Nephron (organoid): ENCODE measurements around the gene B2M.
"Not testable (repeated sequence)": the region's sequence is repeated elsewhere in the genome, so short reads cannot be mapped to it uniquely, and the experiment has no call there.

Experiments used
- H3K27ac Mint-ChIP-seq, 3 experiments: 2 replicates each; pipeline ENCODE4 v1.8.0; 2020; ENCODE audit warnings: mixed read lengths in 3 of 3, mild to moderate bottlenecking in 2 of 3, moderate library complexity in 1 of 3
- H3K27me3 Mint-ChIP-seq: 2 replicates; pipeline ENCODE4 v1.8.0; 2021; ENCODE audit warnings: low read depth, mild to moderate bottlenecking, moderate library complexity, mixed read lengths
- H3K36me3 Mint-ChIP-seq: 2 replicates; pipeline ENCODE4 v1.8.0; 2020; ENCODE audit warnings: low read depth, mixed read lengths
- H3K4me1 Mint-ChIP-seq: 2 replicates; pipeline ENCODE4 v1.8.0; 2020; ENCODE audit warnings: mixed read lengths
- H3K4me3 Mint-ChIP-seq, 3 experiments: 2 replicates each; pipeline ENCODE4 v1.8.0; 2020; ENCODE audit warnings: mild to moderate bottlenecking in 3 of 3, mixed read lengths in 3 of 3, moderate library complexity in 2 of 3
- H3K9me3 Mint-ChIP-seq: 2 replicates; pipeline ENCODE4 v1.8.0; 2020; ENCODE audit warnings: mixed read lengths
- TF ChIP-seq, protein P1 (sequence below), 3 experiments: fragments of 200-600 bp; sonication (generic); IDR thresholded peaks; one replicate each; pipeline ENCODE4 v1.5.0; 2021; ENCODE audit warnings: antibody characterized with exemption in 3 of 3; ENCODE audit not compliant: unreplicated experiment in 3 of 3

Gene B2M

DNA sequence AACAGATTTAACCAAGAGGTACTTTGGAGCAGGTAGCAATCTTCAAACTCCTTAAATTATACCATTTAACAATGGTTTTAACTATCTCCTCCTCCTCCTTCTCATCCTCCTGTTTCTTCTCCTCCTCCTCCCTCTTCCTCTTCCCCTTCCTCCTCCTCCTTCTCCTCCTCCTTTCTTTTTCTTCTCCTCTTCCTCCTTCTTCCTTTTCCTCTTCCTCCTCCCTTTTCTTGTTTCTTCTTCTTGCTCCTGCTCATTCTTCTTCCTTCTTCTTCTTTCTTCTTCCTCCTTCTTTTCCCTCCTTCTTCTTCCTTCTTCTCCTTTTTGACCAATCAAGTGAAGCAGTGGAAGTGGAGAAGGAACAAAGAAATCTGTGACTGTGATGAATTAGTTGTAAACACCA, 14.3 kb upstream of the B2M start:
- TF ChIP-seq, protein P1, sequence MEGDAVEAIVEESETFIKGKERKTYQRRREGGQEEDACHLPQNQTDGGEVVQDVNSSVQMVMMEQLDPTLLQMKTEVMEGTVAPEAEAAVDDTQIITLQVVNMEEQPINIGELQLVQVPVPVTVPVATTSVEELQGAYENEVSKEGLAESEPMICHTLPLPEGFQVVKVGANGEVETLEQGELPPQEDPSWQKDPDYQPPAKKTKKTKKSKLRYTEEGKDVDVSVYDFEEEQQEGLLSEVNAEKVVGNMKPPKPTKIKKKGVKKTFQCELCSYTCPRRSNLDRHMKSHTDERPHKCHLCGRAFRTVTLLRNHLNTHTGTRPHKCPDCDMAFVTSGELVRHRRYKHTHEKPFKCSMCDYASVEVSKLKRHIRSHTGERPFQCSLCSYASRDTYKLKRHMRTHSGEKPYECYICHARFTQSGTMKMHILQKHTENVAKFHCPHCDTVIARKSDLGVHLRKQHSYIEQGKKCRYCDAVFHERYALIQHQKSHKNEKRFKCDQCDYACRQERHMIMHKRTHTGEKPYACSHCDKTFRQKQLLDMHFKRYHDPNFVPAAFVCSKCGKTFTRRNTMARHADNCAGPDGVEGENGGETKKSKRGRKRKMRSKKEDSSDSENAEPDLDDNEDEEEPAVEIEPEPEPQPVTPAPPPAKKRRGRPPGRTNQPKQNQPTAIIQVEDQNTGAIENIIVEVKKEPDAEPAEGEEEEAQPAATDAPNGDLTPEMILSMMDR (IDR thresholded peaks at IDR 0.05; ENCODE audit: unreplicated experiment in 3 of 3) = no peak
- H3K27ac Mint-ChIP-seq = no peak overlapping the region
- H3K36me3 Mint-ChIP-seq = no peaks in the 10 kb centered on the region
- H3K4me1 Mint-ChIP-seq = no peaks in the 10 kb centered on the region
- H3K4me3 Mint-ChIP-seq = no peak overlapping the region
- H3K27me3 Mint-ChIP-seq = peaks cover 4% of the 10 kb centered on the region
- peaks cover 10% of the 10 kb centered on the region for H3K9me3 Mint-ChIP-seq

- Mint-ChIP-seq H3K27me3 (peaks cover 4% of the 10 kb centered on the region), H3K36me3 (no peaks in the 10 kb centered on the region), H3K4me3 (no peak overlapping the region), H3K4me1 (no peaks in the 10 kb centered on the region), H3K27ac (no peak overlapping the region), H3K9me3 (peaks cover 19% of the 10 kb centered on the region)
- TF ChIP-seq, protein P1 (IDR thresholded peaks at IDR 0.05; ENCODE audit: unreplicated experiment in 3 of 3) = no peak
These were observed 12.7 kb upstream of the B2M start for GRCh38 chr15:44698641-44699040.

DNA sequence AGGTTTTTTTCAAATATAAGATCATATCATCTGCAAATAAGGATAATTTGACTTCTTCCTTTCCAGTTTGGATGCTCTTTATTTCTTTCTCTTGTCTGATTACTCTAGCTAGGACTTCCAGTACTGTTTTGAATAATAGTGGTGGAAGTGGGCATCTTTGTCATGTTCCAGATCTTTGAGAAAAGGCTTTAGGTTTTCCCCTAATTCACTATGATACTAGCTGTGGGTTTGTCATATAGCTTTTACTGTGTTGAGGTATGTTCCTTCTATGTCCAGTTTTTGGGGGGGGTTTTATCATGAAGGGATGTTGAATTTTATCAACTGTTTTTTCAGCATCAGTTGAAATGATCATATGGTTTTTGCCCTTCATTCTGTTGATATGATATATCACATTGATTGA, 10.6 kb upstream of the B2M start:
- H3K36me3 Mint-ChIP-seq, H3K27ac Mint-ChIP-seq, H3K4me1 Mint-ChIP-seq, H3K4me3 Mint-ChIP-seq: not testable (repeated sequence)
- H3K9me3 Mint-ChIP-seq = peaks cover 31% of the 10 kb centered on the region
- H3K27me3 Mint-ChIP-seq = peaks cover 15% of the 10 kb centered on the region

GRCh38 chr15:44705986-44706385, 5.3 kb upstream of the B2M start:
- Mint-ChIP-seq H3K27me3 (peaks cover 12% of the 10 kb centered on the region), H3K4me3 (no peak overlapping the region), H3K4me1 (peaks cover 6% of the 10 kb centered on the region), H3K36me3 (no peaks in the 10 kb centered on the region), H3K9me3 (peaks cover 26% of the 10 kb centered on the region), H3K27ac (no peak overlapping the region)
- TF ChIP-seq, protein P1 (IDR thresholded peaks at IDR 0.05; ENCODE audit: unreplicated experiment in 3 of 3) = no peak

DNA sequence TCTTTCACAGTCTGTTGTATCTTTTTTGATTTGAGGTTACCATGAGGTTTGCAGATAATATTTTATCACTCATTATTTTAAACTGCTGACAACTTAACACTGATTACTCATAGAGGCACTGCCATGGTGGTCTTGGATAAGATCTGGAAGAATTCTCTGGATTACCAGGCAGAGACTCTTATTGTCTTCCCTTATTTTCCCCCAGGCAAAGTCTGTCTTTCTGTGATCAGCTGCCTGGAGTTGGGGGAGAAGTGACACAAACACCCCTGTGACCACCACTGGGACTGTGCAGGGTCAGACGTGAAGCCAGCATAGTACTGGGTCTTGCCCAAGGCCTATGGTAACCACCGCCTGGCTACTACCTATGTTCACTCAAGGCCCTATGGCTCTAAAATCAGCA, 4.9 kb upstream of the B2M start:
- no peaks in the 10 kb centered on the region for H3K36me3 Mint-ChIP-seq
- H3K4me3 Mint-ChIP-seq = no peak overlapping the region
- TF ChIP-seq, protein P1 (IDR thresholded peaks at IDR 0.05; ENCODE audit: unreplicated experiment in 3 of 3) = no peak
- no peak overlapping the region for H3K27ac Mint-ChIP-seq
- peaks cover 12% of the 10 kb centered on the region for H3K27me3 Mint-ChIP-seq
- peaks cover 9% of the 10 kb centered on the region for H3K4me1 Mint-ChIP-seq
- peaks cover 26% of the 10 kb centered on the region for H3K9me3 Mint-ChIP-seq

DNA sequence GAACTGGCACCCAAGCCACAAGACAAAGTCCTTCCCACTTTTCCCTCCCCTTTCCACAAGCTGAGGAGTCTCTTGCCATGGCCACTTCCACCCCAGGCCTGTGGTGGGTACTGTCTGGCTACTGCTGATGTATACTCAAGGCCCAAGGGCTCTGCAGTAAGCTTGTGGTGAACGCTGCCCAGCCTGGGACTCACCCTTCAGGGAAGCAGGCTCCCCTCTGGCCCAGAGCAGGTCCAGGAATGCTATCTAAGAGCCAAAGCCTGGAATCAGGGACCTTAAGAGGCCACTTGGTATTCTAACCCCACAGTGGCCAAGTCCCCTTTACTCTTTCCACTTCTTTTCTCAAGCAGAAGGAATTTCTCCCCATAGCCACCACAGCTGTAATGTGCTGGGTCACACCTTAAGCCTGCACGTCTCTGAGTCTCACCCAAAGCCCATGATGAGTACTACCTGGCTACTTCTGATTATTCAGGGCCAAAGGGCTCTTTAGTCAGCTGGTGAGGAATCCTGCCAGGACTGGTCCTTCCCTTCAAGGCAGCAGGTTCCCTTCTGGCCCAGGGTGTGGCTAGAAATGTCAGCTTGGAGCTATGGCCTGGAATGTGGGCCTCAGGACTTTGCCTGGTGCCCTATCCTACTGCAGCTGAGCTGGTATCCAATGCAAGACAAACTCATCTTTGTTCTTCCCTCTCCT, 4.2 kb upstream of the B2M start:
- Mint-ChIP-seq H3K36me3 (no peaks in the 10 kb centered on the region), H3K27ac (no peak overlapping the region), H3K4me3 (no peak overlapping the region), H3K27me3 (peaks cover 12% of the 10 kb centered on the region), H3K9me3 (peaks cover 20% of the 10 kb centered on the region), H3K4me1 (peaks cover 10% of the 10 kb centered on the region)
- TF ChIP-seq, protein P1 (IDR thresholded peaks at IDR 0.05; ENCODE audit: unreplicated experiment in 3 of 3) = no peak
